HT1080 (cell line): Measurements from ENCODE around the gene SIRT1. TPM values are rescaled to one million over a fixed set of nuclear protein-coding genes. Genes with fewer than 3 reads are reported as not detected.
"Not testable (repeated sequence)": the region's sequence is repeated elsewhere in the genome, so short reads cannot be mapped to it uniquely, and the experiment has no call there.

Source experiments
- DNase-seq: peaks from one replicate; pipeline ENCODE4 v3.0.0-alpha.2; 2015; ENCODE audit warnings: low read depth
- total RNA-seq: library from RNA; depleted of rRNA; stranded (reverse); fragments of >200 nt; shearing (Covaris generic); gene quantifications from 2 replicates; pipeline ENCODE4 v1.2.3, GENCODE V29; 2014

SIRT1 gene
- total RNA-seq, 1 experiment from 2014 or later = 12.1 TPM

DNA sequence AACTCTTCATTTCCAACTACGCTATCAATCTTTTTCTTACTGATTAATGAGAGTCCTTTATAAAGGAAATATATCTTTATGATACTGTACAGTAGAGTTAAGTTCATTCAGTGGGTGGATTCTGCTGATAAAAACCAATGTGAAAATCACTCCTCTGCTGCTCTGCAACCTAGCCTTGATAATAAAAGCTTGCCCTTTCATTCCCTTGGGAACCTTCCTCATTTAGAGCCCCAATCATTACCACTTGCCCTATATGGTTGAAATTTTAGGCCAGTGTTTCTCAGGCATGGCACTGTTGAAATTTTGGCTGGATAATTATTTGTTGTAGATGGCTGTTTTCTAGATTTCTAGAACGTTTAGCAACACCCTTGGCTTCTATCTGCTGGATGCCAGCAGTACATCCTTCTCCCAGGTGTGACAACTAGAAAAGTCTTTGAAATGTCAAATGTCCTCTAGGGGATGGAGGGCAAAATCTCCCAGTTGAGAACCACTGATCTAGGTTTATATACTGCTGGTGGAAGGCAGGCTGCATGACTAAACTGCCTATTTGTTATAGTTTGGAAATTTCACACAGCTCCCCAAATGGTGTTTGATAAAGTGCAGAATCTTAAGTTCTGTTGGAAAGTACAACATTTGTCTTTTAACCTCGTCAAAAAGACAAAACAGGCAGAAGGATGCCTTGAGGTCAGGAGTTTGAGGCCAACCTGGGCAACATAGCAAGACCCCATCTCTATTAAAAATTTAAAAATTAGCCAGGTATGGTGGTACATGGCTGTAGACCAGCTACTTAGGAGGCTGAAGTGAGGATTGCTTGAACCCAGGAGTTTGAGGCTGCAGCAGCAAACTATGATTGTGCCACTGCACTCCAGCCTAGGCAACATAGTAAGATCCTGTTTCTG is 8.9 kb upstream of the SIRT1 start:
- DNase-seq = no peak

DNA sequence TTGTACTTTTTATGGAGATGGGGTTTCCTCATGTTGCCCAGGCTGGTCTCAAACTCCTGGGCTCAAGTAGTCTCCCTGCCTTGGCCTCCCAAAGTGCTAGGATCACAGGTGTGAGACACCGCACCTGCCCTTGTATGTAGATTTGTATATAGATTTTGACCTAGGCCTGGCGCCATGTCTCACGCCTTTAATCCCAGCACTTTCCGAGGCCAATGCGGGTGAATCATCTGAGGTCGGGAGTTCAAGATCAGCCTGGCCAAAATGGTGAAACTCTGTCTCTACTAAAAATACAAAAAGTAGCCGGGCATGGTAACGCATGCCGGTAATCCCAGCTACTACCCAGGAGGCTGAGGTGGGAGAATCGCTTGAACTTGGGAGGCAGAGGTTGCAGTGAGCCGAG is 7.0 kb upstream of the SIRT1 start:
- not testable (repeated sequence) for DNase-seq

DNA sequence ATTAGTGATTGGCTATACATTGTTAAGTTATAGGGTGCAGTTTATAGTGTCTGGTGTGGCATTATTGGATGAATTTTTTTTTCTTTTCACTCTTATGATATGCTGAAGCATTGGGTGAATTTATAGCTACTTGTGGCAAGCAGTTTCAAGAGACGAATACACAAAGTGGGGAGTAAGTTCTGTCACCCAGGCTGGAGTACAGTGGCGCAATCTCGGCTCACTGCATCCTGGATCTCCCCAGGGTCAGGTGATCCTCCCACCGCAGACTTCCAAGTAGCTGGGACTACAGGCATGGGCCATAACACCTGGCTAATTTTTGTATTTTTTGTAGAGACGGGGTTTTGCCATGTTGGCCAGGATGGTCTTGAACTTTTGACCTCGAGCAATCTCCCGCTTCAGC is 6.3 kb upstream of the SIRT1 start:
- no peak for DNase-seq

DNA sequence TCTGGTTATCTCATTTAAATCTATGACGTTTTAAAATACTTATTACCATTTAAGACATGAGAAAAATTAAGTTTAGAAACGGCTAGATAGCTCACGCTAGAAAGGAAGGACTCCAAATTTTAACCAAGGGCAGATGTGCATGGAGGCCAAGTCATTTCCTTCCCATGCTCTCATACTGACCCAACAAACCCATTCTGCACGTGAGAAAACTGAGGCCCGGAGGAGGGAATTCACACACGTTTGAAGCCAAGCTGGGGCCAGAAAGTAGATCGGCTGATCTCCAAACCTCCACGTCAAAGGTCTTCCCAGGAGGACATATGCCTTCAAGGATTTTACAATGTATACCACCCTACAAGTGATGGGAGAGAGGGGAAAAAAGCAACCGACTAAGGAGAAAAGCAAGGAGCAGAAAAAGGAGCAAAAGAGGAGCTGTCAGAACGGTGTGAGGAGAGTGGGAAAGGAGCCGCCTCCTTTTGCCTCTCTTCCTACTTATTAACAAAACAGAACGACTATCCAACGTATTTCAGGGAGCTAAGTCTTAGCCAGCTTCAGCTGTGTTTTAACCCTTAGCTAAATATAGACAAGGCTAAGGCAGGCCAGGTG is 645 bp upstream of the SIRT1 start:
- DNase-seq = no peak

DNA sequence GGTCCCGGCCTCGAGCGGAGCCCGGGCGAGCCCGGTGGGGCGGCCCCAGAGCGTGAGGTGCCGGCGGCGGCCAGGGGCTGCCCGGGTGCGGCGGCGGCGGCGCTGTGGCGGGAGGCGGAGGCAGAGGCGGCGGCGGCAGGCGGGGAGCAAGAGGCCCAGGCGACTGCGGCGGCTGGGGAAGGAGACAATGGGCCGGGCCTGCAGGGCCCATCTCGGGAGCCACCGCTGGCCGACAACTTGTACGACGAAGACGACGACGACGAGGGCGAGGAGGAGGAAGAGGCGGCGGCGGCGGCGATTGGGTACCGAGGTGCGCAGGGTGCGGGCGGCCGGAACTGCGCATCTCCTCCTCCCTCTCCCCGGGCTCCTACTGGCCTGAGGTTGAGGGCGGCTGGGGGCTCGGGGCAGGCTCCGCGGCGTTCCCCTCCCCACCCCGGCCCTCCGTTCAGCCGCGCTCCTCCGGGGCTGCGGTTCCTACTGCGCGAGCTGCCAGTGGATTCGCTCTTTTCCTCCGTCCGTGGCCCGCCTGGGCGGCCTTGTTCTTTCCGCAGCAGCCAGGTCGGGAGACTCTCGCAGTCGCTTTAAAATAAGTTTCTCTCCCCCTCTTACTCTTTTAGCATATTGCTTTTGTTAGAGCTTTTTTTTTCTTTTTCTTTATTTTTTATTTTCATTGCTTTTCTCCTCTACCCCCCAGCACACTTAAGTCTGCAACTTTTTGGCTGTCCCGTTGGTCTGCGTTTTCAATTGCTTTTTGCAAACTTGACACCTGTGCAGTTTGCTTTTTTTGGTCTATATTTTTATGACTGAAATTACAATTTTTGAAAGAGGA is 600 bp downstream of the SIRT1 start:
- peak; percentile 82 for DNase-seq

DNA sequence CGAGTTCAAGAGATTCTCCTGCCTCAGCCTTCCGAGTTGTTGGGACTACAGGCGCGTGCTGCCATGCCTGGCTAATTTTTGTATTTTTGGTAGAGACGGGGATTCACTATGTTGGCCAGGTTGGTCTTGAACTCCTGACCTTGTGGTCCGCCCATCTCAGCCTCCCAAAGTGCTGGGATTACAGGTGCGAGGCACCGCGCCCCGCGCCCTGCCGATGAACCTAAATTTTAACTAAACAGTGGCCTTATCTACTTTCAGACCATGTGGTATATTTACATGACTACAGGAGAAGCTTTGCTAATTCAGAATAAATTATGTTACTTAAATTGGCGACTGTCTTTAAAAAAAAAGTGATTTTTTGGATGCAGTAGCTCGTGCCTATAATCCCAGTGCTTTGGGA is 9.2 kb downstream of the SIRT1 start:
- no peak for DNase-seq

DNA sequence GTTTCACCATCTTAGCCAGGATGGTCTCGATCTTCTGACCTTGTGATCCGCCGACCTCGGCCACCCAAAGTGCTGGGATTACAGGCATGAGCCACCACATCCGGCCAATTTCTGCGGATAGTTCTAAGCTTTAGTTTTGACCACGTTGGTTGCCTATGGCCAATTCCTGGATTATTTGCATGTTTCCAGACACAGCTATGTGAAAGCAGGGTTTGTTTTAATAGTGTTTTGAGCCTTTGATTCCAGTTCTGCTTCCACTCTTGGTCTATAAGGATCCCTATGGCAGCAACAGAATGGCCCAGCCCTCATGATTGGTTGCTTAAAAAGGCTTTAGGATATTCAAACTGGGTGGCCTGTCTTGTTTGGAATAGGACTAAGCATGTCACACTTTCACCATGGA is 19.1 kb downstream of the SIRT1 start:
- no peak for DNase-seq

DNA sequence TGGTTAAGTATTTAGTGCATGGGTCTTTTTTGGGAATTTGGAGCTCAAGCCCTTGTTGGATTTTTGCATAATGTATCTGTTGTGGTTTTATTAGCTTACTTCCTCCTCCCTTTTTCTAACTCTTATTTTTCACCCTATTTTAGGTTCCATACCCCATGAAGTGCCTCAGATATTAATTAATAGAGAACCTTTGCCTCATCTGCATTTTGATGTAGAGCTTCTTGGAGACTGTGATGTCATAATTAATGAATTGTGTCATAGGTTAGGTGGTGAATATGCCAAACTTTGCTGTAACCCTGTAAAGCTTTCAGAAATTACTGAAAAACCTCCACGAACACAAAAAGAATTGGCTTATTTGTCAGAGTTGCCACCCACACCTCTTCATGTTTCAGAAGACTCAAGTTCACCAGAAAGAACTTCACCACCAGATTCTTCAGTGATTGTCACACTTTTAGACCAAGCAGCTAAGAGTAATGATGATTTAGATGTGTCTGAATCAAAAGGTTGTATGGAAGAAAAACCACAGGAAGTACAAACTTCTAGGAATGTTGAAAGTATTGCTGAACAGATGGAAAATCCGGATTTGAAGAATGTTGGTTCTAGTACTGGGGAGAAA is 28.0 kb downstream of the SIRT1 start:
- no peak for DNase-seq

DNA sequence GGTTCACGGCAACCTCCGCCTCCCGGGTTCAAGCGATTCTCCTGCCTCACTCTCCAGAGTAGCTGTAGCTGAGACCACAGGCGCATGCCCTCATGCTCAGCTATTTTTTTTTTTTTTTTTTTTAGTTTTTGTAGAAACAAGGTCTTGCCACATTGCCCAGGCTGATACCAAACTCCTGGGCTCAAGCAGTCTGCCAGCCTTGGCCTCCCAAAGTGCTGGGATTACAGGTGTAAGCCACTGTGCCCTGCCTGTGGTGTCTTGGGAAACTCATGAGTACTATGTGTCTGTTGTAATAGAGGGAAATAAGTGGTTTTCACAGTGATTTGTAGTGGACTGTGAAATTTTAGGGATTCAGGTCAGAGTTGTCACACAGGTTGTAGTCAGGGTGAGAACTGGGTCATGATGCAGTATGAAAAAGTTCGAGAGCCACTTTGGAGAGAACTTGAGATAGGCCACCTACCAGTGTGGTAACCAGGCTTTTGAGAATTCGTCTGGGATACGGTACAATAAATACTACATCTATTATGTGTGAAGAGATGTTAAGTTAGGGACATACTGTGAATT is 30.4 kb downstream of the SIRT1 start:
- DNase-seq = no peak

DNA sequence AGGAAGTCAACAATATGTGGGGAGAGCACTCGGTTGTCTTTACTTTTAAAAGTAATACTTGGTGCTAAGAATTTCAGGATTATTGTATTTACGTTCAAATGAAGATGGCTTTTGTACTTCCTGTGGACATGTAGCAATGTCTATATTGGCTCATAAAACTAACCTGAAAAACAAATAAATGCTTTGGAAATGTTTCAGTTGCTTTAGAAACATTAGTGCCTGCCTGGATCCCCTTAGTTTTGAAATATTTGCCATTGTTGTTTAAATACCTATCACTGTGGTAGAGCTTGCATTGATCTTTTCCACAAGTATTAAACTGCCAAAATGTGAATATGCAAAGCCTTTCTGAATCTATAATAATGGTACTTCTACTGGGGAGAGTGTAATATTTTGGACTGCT is 32.7 kb downstream of the SIRT1 start:
- no peak for DNase-seq

DNA sequence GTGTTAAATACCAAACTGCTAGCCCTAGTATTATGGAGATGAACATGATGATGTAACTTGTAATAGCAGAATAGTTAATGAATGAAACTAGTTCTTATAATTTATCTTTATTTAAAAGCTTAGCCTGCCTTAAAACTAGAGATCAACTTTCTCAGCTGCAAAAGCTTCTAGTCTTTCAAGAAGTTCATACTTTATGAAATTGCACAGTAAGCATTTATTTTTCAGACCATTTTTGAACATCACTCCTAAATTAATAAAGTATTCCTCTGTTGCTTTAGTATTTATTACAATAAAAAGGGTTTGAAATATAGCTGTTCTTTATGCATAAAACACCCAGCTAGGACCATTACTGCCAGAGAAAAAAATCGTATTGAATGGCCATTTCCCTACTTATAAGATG is 33.2 kb downstream of the SIRT1 start:
- DNase-seq = no peak

DNA sequence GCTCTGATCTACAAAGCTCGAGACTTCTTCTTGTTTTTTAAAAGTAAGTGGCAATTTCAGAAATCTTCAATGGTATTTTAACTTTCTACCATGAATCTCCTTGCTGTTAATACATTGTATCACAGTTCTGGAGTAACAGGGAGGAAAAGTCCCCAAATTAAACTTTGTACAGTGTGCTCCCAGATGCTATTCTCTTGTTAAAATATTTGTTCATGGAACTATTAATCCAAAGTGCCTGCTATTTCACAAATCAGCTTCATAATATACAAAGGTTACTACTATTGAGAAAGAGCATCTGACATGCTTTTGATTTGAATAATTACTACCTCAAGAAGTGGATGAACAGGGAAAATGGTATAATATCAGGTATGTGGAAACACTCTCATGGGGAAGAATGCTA is 36.6 kb downstream of the SIRT1 start:
- no peak for DNase-seq

DNA sequence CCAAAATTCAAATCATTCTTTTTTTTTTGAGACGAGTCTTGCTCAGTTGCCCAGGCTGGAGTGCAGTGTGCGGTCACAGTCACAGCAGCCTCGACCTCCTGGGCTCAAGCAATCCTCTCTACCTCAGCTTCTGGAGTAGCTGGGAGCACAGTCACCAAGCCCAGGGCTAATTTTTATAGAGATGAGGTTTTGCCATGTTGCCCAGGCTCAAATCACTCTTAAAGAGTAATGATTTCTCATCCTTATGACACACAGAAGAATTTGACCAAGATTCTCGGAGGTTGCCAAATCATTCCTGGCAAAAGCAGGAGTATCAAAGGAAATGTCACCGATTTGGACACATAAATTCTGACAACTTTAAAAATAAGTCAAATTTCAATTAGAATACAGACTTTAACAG is 39.1 kb downstream of the SIRT1 start:
- no peak for DNase-seq

DNA sequence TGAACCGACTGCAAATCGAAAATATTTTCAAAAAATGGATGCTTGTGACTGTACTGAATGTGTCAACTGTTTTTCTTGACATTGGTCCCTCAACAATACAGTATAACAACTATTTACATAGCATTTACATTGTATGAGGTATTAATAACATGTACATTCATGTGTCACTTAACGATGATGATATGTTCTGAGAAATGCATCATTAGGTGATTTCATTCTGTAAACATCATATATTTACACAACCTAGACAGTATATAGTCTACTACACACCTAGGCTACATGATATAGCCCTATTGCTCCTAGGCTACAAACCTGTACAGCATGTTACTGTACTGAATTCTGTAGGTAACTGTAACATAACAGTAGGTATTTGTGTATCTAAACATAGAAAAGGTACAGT is 39.7 kb downstream of the SIRT1 start:
- no peak for DNase-seq

DNA sequence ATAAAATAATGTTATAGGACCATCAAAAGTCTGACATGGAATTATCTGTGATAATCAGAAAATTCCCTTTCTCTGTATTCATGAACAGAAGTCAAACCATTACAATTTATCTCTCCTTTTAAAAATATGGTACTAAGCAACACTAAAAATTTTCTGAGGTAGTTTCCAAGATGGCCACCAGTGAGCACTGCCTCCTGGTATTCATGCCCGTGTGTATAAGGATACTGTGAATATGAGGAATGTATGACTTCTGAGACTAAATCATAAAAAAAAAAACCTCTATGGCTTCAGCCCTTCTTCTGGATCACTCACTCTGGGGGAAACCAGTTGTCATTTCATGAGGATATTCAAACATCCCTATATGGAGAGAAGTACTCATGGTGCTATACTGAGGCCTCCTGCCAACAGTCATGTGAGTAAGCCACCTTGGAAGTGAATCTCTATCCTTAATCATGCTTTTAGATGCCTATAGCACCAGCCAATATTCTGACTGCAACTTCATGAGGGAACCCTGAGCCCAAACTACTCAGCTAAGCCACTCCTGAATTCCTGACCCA is 41.1 kb downstream of the SIRT1 start:
- peak; percentile 12 for DNase-seq

DNA sequence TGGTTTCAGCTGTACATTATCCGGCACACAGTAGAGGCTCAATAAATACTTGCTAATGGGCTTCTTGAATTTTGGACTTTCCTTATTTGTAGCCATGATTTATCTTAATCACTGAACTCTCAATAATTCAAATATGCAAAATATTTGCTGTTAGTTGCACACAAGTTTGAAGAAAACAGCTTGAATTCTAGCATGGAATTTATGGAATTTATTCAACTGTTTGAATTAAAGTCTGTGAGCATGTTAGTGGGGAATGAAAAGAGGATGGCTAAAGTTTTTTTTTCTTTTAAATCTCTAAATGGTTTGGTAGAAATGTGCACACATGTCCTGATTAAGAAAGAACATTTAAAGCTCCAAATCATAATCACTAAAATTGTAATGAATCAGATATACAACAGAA is 42.5 kb downstream of the SIRT1 start:
- no peak for DNase-seq

DNA sequence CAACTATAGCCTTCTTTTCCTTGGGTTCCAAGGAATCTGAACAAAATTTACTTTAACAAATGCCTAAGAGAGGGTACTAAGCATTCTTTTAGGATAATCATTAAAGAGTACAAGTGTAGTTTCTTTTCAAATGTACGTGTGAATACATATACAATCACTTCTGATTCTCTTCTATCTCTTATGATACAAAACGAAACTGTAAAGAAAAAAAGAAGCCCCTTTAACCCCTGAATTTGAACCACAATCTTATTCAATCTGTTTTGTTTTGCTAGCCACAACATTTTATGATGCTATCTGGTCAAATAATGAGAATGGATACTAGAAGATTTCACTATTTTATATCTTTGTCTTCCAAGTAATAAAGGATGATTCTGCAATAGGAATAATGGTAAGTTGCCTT is 48.7 kb downstream of the SIRT1 start:
- no peak for DNase-seq

DNA sequence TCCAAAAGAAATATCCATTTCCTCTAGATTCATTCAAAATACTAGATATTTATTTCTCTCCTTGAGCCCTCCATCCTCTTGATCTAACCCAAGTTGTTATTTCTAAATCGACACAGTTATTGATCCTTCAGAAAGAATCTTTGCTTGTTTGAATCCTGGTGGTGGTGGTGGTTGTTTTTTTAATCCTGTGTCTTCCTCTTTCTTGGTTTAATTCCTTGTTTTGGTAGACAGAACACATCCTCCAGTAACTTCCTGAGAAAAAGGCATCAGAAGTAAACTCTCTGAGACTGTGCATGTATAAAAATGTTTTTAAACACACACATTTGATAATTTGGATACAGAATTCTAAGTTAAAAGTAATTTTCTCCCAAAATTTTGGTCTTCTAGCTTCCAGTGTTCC is 49.9 kb downstream of the SIRT1 start:
- no peak for DNase-seq

DNA sequence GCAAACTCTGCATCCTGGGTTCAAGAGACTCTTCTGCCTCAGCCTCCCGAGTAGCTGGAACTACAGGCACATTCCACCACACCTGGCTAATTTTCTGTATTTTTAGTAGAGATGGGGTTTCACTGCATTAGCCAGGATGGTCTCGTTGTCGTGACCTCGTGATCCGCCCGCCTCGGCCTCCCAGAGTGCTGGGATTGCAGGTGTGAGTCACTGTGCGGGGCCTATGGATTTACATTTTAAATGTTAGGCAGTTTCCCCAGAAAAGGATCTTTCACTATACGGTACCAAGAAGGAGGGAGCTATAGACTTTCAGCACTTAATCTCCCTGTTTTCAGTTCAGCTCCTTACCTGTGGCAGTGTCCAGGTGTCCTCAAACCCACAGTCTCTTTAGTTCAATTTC is 50.8 kb downstream of the SIRT1 start:
- DNase-seq = no peak

DNA sequence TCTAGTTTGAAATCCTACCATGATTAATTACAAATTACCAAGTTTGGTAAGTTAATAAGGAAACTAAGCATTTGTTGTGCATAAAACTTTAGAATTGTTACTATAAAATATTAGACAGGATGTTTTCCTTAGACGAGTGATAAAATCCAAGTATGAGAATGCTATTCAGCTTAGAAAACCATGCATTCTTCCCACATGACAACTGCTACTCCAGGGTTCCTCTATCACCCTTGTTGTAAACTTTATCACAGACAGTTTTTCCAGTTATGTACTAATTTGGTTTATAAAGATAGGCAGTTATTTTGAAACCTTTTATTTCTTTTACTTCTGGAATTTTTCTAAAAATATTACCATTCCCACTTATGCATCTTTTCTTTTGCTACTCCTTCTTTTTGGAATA is 52.0 kb downstream of the SIRT1 start:
- DNase-seq = no peak

DNA sequence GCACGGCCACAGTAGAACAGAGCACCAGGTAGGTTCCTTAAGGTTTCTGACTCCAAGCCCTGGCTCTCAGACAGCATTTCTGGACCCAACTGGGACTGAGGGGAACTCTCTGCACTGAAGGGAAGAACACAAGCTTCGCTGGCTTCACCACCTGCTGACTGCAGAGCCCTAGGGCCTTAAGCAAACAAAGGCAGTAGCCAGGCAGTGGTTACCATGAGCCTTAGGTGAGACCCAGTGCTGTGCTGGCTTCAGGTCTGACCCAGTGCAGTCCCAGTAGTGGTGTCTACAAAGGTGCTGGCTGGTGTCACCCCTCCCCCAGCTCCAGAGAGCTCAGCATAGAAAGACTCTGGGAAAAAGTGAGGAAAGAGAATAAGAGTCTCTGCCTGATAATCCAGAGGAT is 59.5 kb downstream of the SIRT1 start:
- DNase-seq = no peak
